Measurements from ENCODE around the gene TMEM163. TPM values are rescaled to one million over a fixed set of nuclear protein-coding genes. Genes with fewer than 3 reads are reported as not detected.

The TMEM163 gene
- polyA plus RNA-seq, 1 donor from 2014 or later, result 3.5 TPM

GRCh38 chr2:134564549-134564948 lies 154.3 kb downstream of the TMEM163 start:
- no peaks in the 10 kb centered on the region for H3K79me2 ChIP-seq (replicated peaks; ENCODE audit: insufficient read depth, low read length)
- no peaks in the 10 kb centered on the region for H3K27me3 ChIP-seq (ENCODE audit: insufficient read depth, low read depth, low read length)
- H2AFZ ChIP-seq (ENCODE audit: low read depth, low read length), result no peak overlapping the region
- H3K9me2 ChIP-seq (ENCODE audit: insufficient read depth, low read length), result no peaks in the 10 kb centered on the region
- H3K27ac ChIP-seq (ENCODE audit: low read length), result no peak overlapping the region
- H3K9ac ChIP-seq (ENCODE audit: low read length), result no peak overlapping the region
- H3K9me3 ChIP-seq (ENCODE audit: low read length), result no peaks in the 10 kb centered on the region
- no peak overlapping the region for H3K4me3 ChIP-seq (ENCODE audit: low read length)
- H3F3A ChIP-seq (ENCODE audit: insufficient read depth, low read length, poor library complexity, severe bottlenecking), result no peaks in the 10 kb centered on the region
- TF ChIP-seq MXI1 (conservative IDR thresholded peaks at IDR 0.05; ENCODE audit: poor library complexity, severe bottlenecking) (no peak), EZH2 (IDR thresholded peaks at IDR 0.05; ENCODE audit: borderline replicate concordance, insufficient read depth, low read length, poor library complexity, severe bottlenecking) (no peak)
- H3K4me2 ChIP-seq (ENCODE audit: low read length), result no peak overlapping the region
- no peaks in the 10 kb centered on the region for H4K20me1 ChIP-seq (ENCODE audit: insufficient read depth)
- no peaks in the 10 kb centered on the region for H3K36me3 ChIP-seq (ENCODE audit: insufficient read depth, low read length)

DNA sequence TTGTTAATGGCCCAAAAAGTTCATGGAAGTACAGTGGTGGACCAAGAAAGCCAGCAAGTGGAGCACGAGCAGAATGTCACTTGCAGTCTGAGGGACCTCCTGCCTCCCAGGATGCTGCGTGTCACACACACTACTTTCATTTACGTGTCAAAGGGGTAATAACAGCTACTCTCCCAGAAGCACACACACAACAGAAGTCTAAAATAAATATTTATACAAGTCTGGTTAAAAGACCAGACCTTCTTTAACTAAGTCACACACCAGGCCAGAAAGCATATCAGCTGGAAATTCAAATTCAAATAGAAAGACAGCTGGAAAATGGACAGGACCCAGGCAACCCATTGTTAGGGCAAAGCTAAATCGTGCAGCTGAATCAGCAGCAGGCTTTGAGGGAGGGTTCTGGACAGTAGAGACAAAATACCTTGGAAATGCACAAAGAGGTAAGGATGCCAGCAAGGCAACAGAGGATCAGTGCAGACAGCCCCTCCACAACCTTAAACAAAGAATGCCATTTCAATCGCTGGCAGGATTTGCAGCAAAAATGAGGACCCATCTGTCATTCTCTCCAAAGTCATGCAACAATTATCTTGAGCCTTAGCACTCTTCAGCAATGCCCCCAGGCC lies 160.5 kb downstream of the TMEM163 start:
- Histone ChIP-seq H2AFZ (ENCODE audit: low read depth, low read length) (no peak overlapping the region), H3K9me3 (ENCODE audit: low read length) (no peaks in the 10 kb centered on the region), H3K27ac (ENCODE audit: low read length) (no peak overlapping the region), H3F3A (ENCODE audit: insufficient read depth, low read length, poor library complexity, severe bottlenecking) (no peaks in the 10 kb centered on the region), H3K36me3 (ENCODE audit: insufficient read depth, low read length) (no peaks in the 10 kb centered on the region), H3K9ac (ENCODE audit: low read length) (no peak overlapping the region), H3K4me3 (ENCODE audit: low read length) (no peak overlapping the region), H4K20me1 (ENCODE audit: insufficient read depth) (no peaks in the 10 kb centered on the region), H3K9me2 (ENCODE audit: insufficient read depth, low read length) (no peaks in the 10 kb centered on the region), H3K79me2 (replicated peaks; ENCODE audit: insufficient read depth, low read length) (no peaks in the 10 kb centered on the region), H3K4me2 (ENCODE audit: low read length) (no peak overlapping the region), H3K27me3 (ENCODE audit: insufficient read depth, low read depth, low read length) (no peaks in the 10 kb centered on the region)
- TF ChIP-seq POLR2AphosphoS5 (IDR thresholded peaks at IDR 0.05) (no peak), REST (IDR thresholded peaks at IDR 0.05; ENCODE audit: borderline replicate concordance) (no peak), MXI1 (conservative IDR thresholded peaks at IDR 0.05; ENCODE audit: poor library complexity, severe bottlenecking) (no peak), SMC3 (conservative IDR thresholded peaks at IDR 0.05; ENCODE audit: poor library complexity) (no peak), RAD21 (conservative IDR thresholded peaks at IDR 0.05) (no peak), EZH2 (IDR thresholded peaks at IDR 0.05; ENCODE audit: borderline replicate concordance, insufficient read depth, low read length, poor library complexity, severe bottlenecking) (no peak), EP300 (conservative IDR thresholded peaks at IDR 0.05; ENCODE audit: poor library complexity, severe bottlenecking) (no peak), TAF1 (IDR thresholded peaks at IDR 0.05; ENCODE audit: low read depth) (no peak)
- TF ChIP-seq, protein P1, sequence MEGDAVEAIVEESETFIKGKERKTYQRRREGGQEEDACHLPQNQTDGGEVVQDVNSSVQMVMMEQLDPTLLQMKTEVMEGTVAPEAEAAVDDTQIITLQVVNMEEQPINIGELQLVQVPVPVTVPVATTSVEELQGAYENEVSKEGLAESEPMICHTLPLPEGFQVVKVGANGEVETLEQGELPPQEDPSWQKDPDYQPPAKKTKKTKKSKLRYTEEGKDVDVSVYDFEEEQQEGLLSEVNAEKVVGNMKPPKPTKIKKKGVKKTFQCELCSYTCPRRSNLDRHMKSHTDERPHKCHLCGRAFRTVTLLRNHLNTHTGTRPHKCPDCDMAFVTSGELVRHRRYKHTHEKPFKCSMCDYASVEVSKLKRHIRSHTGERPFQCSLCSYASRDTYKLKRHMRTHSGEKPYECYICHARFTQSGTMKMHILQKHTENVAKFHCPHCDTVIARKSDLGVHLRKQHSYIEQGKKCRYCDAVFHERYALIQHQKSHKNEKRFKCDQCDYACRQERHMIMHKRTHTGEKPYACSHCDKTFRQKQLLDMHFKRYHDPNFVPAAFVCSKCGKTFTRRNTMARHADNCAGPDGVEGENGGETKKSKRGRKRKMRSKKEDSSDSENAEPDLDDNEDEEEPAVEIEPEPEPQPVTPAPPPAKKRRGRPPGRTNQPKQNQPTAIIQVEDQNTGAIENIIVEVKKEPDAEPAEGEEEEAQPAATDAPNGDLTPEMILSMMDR (IDR thresholded peaks at IDR 0.05; ENCODE audit: poor library complexity, severe bottlenecking), result no peak
